Cerebellar nuclear complex (tissue), 1 donor: ENCODE data around the gene FYB2.
"Not testable (repeated sequence)": the region's sequence is repeated elsewhere in the genome, so short reads cannot be mapped to it uniquely, and the experiment has no call there.

Experiments used
- DNase-seq, 2 experiments: peaks; one replicate each; lab custom pipeline; 2025; lab: John Stamatoyannopoulos, UW

Gene FYB2

DNA sequence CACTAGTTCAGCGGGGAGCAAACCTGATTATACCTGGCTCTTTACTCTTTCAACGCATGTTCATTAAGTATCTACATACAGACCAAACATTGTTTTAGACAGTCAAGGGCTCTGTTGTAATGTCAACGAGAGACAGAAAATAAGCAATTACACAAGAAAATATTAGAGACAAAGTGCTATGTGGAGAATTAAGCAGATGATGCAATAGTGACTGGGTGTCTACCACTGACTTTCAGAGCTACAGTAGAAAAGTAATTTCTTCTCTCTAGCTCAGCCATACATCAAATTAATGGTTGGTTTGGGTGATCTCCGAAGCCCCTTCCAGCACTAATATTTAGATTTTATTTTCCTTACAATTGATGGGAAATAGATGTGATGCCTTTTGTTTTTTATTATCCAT lies 23.3 kb downstream of the FYB2 start:
- DNase-seq, result no peak

DNA sequence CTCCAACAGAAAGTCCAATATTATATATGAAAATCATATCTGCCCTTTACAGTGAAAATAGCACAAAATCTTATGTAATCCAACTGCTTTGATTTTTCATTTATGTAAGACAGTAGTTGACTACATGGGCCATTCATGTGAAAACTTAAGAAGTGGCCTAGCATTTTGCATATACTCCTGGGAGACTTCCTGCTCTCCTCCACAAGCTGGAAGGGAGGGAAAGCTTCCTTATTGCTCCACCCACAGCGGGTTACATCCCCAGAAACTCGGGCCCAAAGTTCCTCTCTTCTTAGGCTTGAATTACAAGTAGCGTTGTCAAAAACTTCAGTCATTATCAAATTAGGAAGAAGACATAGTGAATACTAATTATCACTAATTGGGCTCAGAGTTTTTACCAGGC lies 29.2 kb downstream of the FYB2 start:
- DNase-seq, result no peak

DNA sequence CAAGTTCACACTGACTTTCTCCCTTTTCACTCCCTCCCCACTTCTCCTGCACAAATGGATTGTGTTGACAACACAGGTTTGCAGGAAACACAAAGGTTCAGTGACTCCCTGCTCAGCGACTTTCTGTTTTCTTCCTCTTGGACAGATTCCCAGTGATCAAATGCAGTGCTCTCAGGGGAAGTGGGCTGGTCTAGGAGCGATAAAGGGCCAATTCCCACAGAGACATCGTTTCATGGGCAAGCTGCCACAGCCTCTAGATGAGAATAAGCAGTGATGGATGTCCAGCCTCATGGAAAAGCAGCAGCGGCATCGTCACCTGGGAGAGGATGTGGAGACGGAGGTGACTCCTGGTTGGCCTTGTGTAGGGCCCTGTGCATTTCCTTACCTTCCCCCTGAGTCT lies 30.6 kb downstream of the FYB2 start:
- DNase-seq, result no peak

DNA sequence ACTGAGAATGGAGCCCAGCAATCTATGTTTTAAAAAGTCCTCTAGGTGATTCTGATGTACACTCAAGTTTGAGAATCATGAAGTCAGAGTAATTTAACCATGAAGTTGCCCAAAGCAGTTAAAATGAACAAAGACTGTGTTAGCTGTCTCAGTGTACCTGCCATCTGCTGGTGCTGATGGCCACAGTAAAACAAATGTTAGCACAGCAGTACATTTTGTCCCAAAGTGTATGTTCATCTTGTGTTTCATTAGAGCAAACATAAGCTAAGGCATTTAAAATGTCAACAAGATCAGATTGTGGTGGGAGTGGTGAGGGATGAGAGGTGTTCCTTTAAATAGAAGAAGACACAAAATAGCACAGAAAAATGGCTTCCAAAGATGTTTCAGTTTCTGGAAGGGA lies 31.1 kb downstream of the FYB2 start:
- no peak for DNase-seq

DNA sequence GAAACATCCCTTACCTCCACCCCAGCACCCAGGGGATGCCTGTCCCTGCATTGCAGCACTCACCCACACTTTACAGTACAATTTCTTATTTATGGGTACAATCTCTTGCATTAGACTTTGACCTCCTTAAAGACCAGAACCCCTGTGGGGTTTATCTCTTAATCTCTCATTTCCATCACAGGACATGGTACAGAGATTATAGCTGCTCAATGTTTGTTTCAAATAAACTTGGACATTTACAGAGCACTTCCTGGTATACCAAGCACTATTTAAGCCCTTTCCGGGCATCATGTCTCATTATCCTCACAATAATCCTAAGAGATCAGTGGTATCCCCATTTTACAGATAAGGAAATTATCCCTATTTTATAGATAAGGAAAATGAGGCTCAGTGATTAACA lies 31.9 kb downstream of the FYB2 start:
- DNase-seq, result no peak

DNA sequence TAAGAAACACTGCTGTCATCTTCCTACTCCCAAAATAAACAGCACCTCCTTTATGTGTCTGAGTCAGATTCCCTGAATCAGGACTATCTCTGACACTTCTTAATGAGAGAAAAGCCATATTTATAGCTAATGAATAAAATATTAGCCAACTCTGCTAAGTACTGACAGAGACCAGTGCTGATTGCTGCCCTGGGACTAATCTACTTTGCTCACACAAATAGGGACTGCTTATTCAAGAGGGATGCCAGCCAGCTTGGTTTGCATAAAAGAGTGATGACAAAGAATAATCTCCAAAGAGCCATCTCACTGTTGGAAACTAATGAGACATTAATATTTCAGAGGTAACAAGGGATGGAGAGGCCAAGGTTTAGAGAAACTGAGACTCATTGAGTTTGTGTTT lies 36.4 kb downstream of the FYB2 start:
- no peak for DNase-seq

DNA sequence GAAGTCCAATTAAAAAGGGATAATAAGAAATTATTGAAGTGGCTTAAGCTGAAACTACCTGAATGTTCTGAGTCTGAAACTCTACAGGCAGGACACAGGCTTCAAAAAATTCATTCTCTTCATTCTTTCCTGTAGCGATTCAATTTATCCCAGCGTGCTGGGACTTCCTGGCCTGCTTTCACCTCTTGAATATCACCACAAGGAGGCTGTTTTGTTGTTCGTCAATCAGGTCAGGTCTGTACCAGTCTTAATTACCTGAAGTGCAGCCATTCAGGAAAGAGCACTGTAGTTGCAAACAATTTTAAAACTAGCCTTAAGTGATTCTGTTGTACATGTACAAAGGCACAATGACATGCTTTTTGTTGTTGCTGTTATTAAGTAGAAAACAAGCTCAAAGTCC lies 38.4 kb downstream of the FYB2 start:
- no peak for DNase-seq

DNA sequence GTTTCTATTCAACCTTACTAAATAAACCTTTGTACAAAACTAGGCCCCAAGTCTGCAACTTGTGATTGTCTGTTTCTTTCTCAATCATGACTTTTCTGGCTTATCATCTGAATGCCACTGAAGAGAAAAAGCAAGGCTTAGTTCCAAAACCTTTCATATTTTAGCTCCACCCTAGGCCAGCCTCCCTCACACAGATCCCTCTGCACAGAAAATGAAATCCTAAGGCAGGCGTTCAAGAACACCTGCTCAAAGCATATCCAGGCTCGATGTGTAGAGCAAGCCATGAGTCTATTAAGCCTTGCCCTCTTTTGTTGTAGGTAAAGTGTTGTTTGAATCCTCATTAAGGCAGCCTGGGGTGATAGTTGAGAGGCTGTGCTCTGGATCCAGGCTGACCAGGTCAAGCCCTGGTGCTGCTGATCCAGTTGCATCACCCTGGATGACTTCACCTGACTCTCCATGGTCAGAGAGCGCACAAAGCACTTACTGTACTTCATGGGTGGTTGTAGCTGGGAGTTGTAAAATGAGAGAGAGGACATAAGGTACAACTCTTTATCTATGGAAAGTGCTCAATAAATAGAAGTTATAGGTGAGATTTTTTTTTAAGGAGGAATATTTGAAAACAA lies 39.0 kb downstream of the FYB2 start:
- no peak for DNase-seq

DNA sequence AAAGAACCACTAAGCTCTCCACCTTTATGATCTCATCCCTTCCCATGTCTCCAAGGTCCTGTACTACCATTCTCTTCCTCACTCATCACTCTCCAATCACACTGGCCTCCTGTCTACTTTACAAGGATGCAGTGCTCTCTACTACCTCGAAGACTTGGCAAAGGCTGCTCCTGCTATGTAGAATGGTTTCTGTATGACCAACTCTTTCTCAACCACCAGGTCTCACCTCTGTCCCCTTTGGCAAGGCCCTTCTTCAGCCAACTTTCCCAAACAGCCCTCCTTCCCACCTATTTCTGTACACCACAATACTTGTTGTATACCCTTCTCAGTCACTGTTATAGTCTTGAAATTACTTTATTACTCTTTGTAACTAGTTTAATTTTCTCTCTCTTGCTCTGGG lies 41.2 kb downstream of the FYB2 start:
- no peak for DNase-seq

DNA sequence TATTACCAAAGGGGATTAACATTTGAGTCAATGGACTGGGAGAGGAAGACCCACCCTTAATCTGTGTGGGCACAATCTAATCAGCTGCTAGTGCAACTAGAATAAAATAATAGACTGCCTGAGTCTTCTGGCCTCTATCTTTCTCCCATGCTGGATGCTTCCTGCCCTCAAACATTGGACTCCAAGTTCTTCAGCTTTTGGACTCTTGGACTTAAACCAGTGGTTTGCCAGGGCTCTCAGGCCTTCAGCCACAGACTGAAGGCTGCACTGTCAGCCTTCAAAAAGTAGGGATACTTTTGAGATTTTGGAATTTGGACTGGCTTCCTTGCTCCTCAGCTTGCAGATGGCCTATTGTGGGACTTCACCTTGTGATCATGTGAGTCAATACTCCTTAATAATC lies 44.5 kb downstream of the FYB2 start:
- DNase-seq, result not testable (repeated sequence)

DNA sequence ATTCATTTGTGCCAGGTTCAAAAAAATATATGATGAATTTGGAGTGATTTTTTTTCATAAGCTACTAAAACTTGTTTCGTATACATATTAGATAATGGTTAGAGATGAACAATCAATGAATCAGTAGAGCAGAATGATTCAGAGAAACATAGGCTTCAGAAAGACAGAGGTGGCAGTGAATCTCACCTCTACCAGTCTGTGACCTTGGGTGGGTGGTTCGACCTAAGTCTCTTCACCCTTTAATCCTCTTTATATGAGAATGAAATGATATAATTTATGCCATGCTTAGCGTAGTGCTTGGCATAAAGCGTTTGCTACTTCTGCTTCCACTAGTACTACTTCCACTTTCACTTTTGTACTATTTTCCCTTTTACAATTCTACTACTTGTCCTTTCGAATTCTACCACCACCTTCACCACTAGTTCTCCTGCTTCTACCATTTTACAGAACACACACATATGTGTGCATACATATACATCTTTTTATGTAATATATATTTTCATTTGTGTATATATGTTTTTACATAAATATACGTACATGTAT lies 45.1 kb downstream of the FYB2 start:
- no peak for DNase-seq

DNA sequence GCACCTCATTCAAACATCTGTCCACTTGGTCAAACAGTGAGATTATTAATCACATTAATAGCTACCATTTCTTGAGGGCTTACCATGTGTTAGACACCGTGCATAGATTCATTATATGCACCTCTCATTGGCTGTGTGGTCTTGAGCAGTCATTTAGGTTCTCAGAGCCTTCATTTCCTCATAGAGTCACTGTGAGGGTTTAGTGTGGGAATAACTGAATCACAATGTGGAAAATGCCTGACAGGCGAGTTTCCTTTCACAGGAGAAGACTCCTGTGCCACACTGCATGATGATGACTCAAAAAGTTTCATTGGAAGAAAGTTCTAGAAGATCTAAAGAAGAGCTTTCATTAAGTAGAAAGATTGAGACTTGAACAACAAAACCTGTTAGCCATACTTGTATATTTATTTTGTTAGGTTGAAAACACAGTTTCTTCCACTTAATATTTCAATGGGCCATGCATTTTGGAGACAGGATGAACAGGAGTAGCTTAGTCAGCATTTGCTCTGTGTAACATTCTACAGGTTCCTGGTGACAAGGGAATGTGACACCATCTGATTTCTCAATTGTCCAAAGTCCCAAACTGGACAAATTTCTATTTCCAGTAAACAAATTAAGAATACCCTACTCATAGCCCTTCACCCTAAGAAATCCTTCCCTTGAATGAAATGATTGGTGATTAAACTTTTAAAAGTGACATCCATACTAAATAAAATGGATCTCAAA lies 45.7 kb downstream of the FYB2 start:
- DNase-seq, result no peak

DNA sequence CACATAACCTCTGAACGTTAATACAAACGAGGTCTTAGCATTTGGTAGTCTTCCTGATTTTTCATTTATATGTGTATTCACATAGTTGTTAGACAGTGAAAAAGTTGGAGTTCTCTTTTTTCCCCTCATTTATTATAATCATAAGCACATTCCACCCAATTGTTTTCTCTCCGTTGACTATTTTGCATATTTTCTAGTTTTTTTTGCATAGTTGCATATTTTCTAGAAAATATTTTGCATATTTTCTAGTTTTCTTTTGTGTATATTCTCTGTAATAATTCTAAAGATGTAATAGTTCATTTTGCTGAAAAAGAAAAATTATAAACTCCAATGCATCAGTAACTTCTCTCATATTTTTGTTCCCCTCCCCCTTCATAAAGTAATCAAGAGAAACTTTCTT lies 47.5 kb downstream of the FYB2 start:
- no peak for DNase-seq

DNA sequence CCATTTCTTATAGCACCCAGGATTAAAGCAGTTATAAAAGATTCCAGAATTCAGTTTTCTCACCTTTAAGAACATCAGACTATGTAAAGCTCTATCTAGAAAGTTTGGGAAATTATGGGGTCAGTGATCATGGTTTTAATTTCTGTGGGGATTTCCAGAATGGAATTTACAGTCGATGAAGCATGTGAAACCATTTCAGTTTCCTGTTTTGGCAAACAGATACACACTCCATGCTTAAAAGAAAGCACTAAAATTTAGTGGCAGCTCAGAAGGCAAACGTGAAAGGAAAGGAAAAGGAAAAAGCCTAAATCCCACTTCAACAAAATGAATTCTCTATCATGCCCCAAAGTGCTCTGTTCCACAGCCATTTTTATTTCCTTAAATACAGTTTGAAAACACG lies 60.4 kb downstream of the FYB2 start:
- DNase-seq, result no peak

DNA sequence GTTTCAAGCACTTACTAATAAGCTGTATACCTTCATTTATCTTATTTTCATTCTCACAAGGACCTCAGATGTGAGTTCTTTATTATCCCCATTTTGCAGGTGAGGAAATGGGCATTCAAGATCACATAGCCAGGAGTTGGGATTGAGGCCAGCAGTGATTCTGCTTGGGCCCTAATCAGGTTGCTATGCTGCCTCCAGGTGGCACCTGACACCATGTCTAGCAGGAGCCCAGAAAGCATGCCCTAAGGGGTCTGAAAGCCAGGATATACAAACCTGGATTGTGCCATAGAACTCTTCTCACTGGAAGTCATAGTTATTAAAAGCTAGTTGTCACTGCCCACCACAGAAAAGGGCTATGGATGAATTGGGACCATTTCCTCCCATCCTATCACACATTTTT lies 61.1 kb downstream of the FYB2 start:
- DNase-seq, result no peak

DNA sequence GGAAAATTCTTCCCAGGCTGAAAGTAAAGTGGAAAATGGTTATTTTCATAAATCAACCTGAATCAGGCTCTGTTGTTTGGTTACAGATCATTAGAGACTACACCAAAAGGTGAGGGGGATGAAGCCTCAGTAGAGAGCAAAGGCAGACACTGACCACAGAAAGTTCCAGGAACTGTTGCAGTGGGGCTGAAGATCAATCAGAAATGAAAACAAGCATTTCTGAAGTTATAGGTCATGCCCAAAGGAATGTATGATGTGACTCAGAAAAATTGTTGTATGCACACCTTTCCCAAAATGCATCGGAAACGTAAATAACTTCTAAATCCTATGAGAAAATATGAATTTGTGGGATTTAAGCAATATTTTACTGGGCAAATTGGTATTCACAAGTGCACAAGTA lies 63.3 kb downstream of the FYB2 start:
- DNase-seq, result no peak

DNA sequence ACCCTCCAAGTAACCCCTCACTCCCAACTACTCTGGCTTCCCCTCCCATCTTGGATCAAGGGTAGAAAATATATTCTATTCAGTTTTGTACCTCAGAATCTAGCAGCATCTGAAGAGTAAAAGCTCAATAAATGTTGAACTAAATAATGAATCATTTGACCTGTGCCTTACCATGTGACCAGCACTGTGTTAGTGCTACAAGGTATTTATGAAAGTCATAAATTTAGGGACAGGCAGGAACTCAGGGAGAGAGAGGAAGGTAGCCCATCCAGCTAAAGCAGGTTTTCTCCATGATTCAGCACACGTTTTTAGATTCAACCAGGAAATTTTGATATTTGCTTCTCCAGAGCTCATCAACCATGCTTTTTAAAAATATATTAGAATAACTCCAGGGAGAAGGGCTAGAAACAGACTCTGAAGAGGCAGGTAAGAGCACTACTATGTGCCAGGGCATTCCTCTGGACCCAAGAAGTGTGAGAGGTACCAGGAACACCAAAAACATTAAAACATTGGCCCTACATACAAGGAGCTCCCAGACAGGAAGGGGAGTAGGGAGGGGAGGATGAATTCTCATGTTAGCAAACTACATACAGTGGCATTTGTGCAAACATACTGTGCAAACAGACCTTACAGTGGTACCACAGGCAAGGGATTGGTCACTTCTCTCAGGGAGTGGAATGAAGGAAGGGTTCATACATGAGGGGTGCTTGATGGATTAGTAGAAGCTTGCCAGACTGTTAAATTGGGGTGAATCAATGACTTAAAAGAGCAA lies 64.3 kb downstream of the FYB2 start:
- no peak for DNase-seq

DNA sequence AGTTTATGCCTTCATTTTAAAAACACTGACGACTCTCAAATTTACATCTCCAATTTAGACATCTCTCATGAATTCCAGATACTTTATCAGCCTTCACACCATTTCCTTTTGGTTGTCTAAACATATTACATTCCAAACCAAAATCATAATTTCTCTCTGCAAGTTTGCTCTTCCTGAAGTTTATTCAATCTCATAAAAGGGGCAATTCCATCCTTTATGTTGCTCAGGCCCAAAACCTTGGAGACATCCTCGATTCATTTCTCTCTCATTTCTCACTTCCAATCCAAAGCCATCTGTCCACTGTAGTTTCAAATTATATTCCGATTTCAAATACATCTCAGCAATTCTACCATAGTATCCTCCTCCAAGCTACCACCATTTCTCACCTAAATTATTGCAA lies 74.0 kb downstream of the FYB2 start:
- DNase-seq, result no peak

DNA sequence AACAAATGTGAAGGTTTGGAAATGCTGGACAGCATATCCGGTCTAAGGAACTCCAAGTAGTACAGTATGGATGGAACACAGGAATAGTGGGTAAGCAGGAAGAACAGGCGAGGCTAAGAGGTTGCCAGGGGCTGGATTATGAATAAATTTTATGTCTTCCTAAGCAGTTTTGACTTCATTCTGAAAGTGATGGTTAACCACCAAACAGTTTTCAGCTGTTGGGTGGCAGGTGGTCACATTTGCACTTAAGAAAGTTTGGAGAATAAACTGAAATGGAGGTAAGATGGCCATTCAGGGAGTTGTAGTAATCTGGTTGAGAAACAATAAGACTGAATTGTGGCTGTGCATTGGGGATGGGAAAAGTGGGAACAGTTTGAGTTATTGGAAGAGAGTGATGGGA lies 90.2 kb downstream of the FYB2 start:
- no peak for DNase-seq

DNA sequence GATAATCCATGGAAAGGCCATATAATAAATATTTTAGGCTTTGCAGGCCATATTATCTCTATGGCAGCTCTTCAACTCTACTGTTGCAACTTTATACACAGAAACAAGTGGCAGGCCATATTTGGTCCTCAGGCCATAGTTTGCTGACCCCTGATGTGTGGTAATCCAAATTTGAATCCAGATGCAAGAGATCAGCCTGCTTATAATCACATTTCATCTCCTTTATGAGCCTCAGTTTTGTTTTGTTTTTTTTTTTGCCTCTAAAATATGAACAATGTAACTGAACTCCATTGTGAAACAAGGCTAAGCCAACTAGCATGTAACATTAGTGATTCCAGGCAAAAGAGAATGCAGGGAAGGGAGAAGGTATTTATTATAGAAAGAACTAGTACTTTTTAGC lies 92.5 kb downstream of the FYB2 start:
- no peak for DNase-seq

DNA sequence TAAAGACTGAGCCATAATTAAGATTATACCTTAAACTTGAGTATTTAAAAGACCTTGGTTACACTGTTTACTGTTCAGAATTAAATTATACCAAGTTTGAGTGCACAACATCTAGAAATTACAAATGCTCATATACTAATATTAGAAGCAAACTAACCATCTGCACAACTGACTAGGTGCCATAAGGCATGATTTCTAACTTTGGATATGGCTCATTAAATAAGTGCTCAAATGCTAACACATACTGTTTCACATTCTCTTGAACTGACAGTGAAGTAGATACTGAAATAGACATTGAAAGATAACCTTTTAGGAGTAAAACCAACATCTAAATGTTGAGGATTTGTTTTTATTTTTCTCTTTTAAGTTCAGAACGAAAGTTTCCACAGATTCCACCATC lies 100.0 kb downstream of the FYB2 start:
- no peak for DNase-seq

DNA sequence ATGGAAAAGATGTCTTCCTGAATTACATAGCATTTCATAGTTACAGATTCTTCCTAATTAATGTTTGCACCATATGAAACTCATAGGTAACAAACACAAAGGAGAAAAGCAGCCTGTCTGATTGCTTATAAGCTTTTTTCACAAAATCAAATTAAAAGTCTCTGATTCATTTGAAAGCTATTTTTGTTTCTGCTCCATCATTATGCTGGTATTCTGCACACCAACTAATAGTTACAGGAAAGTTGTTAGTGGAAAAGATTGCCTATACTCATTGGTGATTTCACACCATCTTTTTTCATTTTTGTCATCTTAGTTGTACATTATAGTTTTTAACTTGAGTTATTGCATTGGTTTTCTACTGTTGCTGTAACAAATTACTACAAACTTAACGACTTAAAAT lies 104.0 kb downstream of the FYB2 start:
- no peak for DNase-seq

DNA sequence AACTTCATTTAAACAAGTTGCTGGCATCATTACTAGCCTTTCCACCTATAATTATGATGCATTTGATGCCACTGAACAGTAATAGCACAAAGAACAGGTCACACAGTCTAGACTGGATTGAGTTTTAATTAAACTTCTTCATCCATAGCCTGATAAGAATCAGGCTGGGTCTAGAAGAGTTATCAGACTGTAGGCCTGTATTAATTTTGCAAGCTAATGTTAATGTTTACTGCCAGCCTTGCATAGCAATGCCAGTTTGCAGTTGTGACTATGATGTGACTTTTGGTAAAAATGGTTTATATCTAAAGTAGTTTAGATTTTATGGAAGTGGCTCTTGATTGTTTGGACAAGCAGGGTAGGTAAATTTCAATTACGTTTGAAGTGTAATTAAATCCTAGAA lies 106.1 kb downstream of the FYB2 start:
- DNase-seq, result no peak
